Astrocyte of the hippocampus (primary cell): Measurements from ENCODE around the gene KLRC4.
"Not testable (repeated sequence)": the region's sequence is repeated elsewhere in the genome, so short reads cannot be mapped to it uniquely, and the experiment has no call there.

Source experiments
- DNase-seq: peaks from one replicate; pipeline ENCODE4 v3.0.0; 2011; ENCODE audit warnings: low read depth, low spot score

Gene KLRC4

GRCh38 chr12:10409392-10409791, at the start of gene KLRC4:
KLRC4 (minus strand) TSS chr12:10409757; CDS start chr12:10409575, 182 bp downstream.
- no peak for DNase-seq

GRCh38 chr12:10457760-10458159, 48.2 kb upstream of the KLRC4 start:
- no peak for DNase-seq

- DNase-seq, result no peak
These were observed 47.3 kb upstream of the KLRC4 start for GRCh38 chr12:10456856-10457255.

- no peak for DNase-seq
These were observed 46.2 kb upstream of the KLRC4 start for GRCh38 chr12:10455766-10456165.

- no peak for DNase-seq
These were observed 45.0 kb upstream of the KLRC4 start for GRCh38 chr12:10454531-10454930.

- DNase-seq, result no peak
These were observed 43.6 kb upstream of the KLRC4 start, which contains the start of gene KLRC1 for GRCh38 chr12:10453156-10453555. KLRC1 (minus strand) TSS chr12:10453377; CDS start chr12:10451156, 2,221 bp downstream.

- DNase-seq, result no peak
These were observed 38.7 kb upstream of the KLRC4 start for GRCh38 chr12:10448236-10448635.

- DNase-seq, result not testable (repeated sequence)
These were observed 36.5 kb upstream of the KLRC4 start for GRCh38 chr12:10446052-10446451.

- DNase-seq, result not testable (repeated sequence)
These were observed 31.6 kb upstream of the KLRC4 start for GRCh38 chr12:10441144-10441543.

- DNase-seq, result not testable (repeated sequence)
These were observed 30.2 kb upstream of the KLRC4 start for GRCh38 chr12:10439608-10440274.

- DNase-seq, result not testable (repeated sequence)
These were observed 28.0 kb upstream of the KLRC4 start for GRCh38 chr12:10437601-10438000.

GRCh38 chr12:10435816-10436215, 26.3 kb upstream of the KLRC4 start, which contains the start of gene KLRC2:
KLRC2 (minus strand) TSS chr12:10436010; CDS start chr12:10435986, 24 bp downstream.
- DNase-seq, result not testable (repeated sequence)

GRCh38 chr12:10430623-10431022, 21.1 kb upstream of the KLRC4 start:
- not testable (repeated sequence) for DNase-seq

GRCh38 chr12:10425938-10426337, 16.4 kb upstream of the KLRC4 start:
- DNase-seq, result not testable (repeated sequence)

GRCh38 chr12:10424260-10424899, 14.8 kb upstream of the KLRC4 start:
- not testable (repeated sequence) for DNase-seq

GRCh38 chr12:10422159-10422558, 12.6 kb upstream of the KLRC4 start:
- DNase-seq, result not testable (repeated sequence)

- not testable (repeated sequence) for DNase-seq
These were observed 10.8 kb upstream of the KLRC4 start, which contains the start of gene KLRC3 for GRCh38 chr12:10420334-10420733. KLRC3 (minus strand) TSS chr12:10420595; CDS start chr12:10420550, 45 bp downstream.

GRCh38 chr12:10408842-10409241, 715 bp downstream of the KLRC4 start:
- DNase-seq, result no peak

GRCh38 chr12:10406725-10407124, 2.8 kb downstream of the KLRC4 start:
- no peak for DNase-seq

GRCh38 chr12:10405294-10405693, 4.3 kb downstream of the KLRC4 start:
- no peak for DNase-seq

- DNase-seq, result no peak
These were observed 4.8 kb downstream of the KLRC4 start for GRCh38 chr12:10404798-10405197.

- no peak for DNase-seq
These were observed 8.7 kb downstream of the KLRC4 start for GRCh38 chr12:10400829-10401228.

- no peak for DNase-seq
These were observed 11.4 kb downstream of the KLRC4 start for GRCh38 chr12:10398168-10398567.
